Psoas muscle (tissue), 8 donors: ENCODE results near the gene ILF3. TPM values are rescaled to one million over a fixed set of nuclear protein-coding genes. Genes with fewer than 3 reads are reported as not detected.
A peak's percentile ranks its signal among the peaks of the same experiment; 100 is the strongest.
"Not testable (repeated sequence)": the region's sequence is repeated elsewhere in the genome, so short reads cannot be mapped to it uniquely, and the experiment has no call there.

Source experiments
- ATAC-seq, 4 donors: fragments of 200-7000 bp; cut with Tn5 transposase; one replicate each; pipeline ENCODE4 v1.9.1; 2020; ENCODE audit warnings: moderate library complexity in 3 of 4, mild to moderate bottlenecking in 2 of 4
- DNase-seq, 2 donors: peaks; one replicate each; pipeline ENCODE4 v3.0.0-alpha.2; 2020
- H3K27ac ChIP-seq: fragments of 200-600 bp; one replicate; pipeline ENCODE4 v1.8.0; 2022
- H3K27me3 ChIP-seq, 3 donors: fragments of 200-600 bp in 1 of 3; one replicate each; pipeline versions ENCODE4 v1.6.1 to v1.8.0; 2013 to 2022; ENCODE audit warnings: low read length in 2 of 3, mild to moderate bottlenecking in 2 of 3, moderate library complexity in 1 of 3; ENCODE audit not compliant: insufficient read depth in 3 of 3
- H3K36me3 ChIP-seq, 2 donors: fragments of 200-600 bp in 1 of 2; one replicate each; pipeline versions ENCODE4 v1.6.1 to v1.8.0; 2013 to 2022; ENCODE audit warnings: low read depth in 1 of 2, mild to moderate bottlenecking in 1 of 2, moderate library complexity in 1 of 2; ENCODE audit not compliant: insufficient read depth in 1 of 2
- H3K4me1 ChIP-seq: fragments of 200-600 bp; one replicate; pipeline ENCODE4 v1.8.0; 2022
- H3K4me3 ChIP-seq: fragments of 200-600 bp; one replicate; pipeline ENCODE4 v1.8.0; 2022; ENCODE audit warnings: mild to moderate bottlenecking
- H3K9me3 ChIP-seq: fragments of 200-600 bp; one replicate; pipeline ENCODE4 v1.8.0; 2022
- WGBS, 3 donors: extraction: QIAGEN DNeasy Blood & Tissue Kit; methylation state at CpG; one replicate each; pipeline versions ENCODE4 v1.1.6 to v1.1.7; 2013; 5-methylcytosine and 5-hydroxymethylcytosine counted together
- intact Hi-C, 2 donors: fragments of 100-400 bp; cut with DNase I; formaldehyde crosslinking; loops; one replicate each; pipeline versions ENCODE4 v1.11.0 to v1.14.2; 2022
- polyA plus RNA-seq, 3 donors: library from polyadenylated mRNA; stranded (reverse); fragments of 200-250 nt; gene quantifications; one replicate each; pipeline ENCODE4 v1.2.3, GENCODE V29; 2013
- total RNA-seq, 4 donors: library from RNA; stranded (reverse); fragmentation: NEBNext Ultra II Directional in 2 of 4; extraction: Animal tissue kit (Norgen Biotek cat#: 25700) in 2 of 4; gene quantifications; one replicate each; pipeline versions ENCODE4 v1.2.1 to v1.2.4, GENCODE V29; 2021 to 2023
- TF ChIP-seq, protein P1 (sequence below): fragments of 200-600 bp; IDR thresholded peaks from one replicate; pipeline ENCODE4 v1.8.0; 2022; ENCODE audit warnings: antibody characterized with exemption
- donor health status: healthy with polysubstance abuse.
- donor health status: DM: no; HTN: no; CAD: no; lungs with moderate emphysema.
- donor health status: Bipolar disorder and iron deficiency.
- donor health status: healthy.
- donor health status: DM: yes; HTN: yes; CAD: no.
- donor health status: DM: no; HTN: no; CAD: no.
- donor health status: DM: no; HTN: no; CAD: no.
- donor health status: DM: yes; HTN: yes; CAD: no.

ILF3 gene
- total and polyA plus RNA-seq, 7 donors: 70.6 to 189 (median 148) TPM

- H3K27ac ChIP-seq: no peak overlapping the region
- no peaks in the 10 kb centered on the region for H3K9me3 ChIP-seq
- ATAC-seq (no peak), DNase-seq (no peak)
- no peak overlapping the region for H3K4me3 ChIP-seq
- peaks cover 0 to 25% of the 10 kb centered on the region in 2 donors for H3K36me3 ChIP-seq
- H3K4me1 ChIP-seq: peaks cover 46% of the 10 kb centered on the region
- TF ChIP-seq, protein P1, sequence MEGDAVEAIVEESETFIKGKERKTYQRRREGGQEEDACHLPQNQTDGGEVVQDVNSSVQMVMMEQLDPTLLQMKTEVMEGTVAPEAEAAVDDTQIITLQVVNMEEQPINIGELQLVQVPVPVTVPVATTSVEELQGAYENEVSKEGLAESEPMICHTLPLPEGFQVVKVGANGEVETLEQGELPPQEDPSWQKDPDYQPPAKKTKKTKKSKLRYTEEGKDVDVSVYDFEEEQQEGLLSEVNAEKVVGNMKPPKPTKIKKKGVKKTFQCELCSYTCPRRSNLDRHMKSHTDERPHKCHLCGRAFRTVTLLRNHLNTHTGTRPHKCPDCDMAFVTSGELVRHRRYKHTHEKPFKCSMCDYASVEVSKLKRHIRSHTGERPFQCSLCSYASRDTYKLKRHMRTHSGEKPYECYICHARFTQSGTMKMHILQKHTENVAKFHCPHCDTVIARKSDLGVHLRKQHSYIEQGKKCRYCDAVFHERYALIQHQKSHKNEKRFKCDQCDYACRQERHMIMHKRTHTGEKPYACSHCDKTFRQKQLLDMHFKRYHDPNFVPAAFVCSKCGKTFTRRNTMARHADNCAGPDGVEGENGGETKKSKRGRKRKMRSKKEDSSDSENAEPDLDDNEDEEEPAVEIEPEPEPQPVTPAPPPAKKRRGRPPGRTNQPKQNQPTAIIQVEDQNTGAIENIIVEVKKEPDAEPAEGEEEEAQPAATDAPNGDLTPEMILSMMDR: no peak
- intact Hi-C loops: no loop called here
- 77 to 83% (median 80%) methylated on average over 6 of the region's 6 CpGs for WGBS, 3 donors
- no peaks in the 10 kb centered on the region for H3K27me3 ChIP-seq
Measured at GRCh38 chr19:10667867-10668266, 13.7 kb downstream of the ILF3 start.

DNA sequence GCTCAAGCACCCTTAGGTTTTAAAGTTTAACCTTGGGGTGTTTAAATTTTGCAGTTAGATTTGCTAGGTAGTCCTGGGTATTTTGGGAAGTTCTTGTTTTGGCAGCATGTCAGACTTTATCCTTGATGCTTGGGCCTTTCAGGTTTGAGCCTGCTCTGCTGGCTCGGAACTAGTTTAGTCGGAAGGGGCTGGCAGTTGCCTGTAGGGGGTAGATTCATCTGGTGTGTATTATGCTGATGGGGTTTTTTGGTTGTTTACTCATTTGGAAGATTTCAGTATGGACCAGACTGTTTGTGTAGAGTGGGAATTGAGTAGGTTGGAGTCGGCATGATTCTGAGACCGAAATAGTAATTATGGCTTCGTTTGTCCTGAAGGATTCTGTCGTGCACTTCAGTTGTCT, 15.1 kb downstream of the ILF3 start:
- H3K4me1 ChIP-seq: peaks cover 48% of the 10 kb centered on the region

GRCh38 chr19:10670182-10670581, 16.0 kb downstream of the ILF3 start:
- H3K4me3 ChIP-seq: no peak overlapping the region
- TF ChIP-seq, protein P1: no peak
- H3K36me3 ChIP-seq: peaks cover 0 to 44% of the 10 kb centered on the region in 2 donors
- H3K9me3 ChIP-seq: no peaks in the 10 kb centered on the region
- H3K27me3 ChIP-seq: no peaks in the 10 kb centered on the region
- ATAC-seq (peak; percentile 55 to 67 (median 60)), DNase-seq (no peak)
- H3K27ac ChIP-seq: peak overlapping the region; percentile 13
- WGBS, 3 donors: 39 to 74% (median 50%) methylated on average over 1 of the region's 1 CpG
- intact Hi-C loops: no loop called here
- H3K4me1 ChIP-seq: peaks cover 45% of the 10 kb centered on the region

More for the DNA sequence above, 15.1 kb downstream of the ILF3 start:
- intact Hi-C loops: no loop called here
- Histone ChIP-seq H3K27me3 (no peaks in the 10 kb centered on the region), H3K9me3 (no peaks in the 10 kb centered on the region), H3K27ac (no peak overlapping the region), H3K36me3 (peaks cover 0 to 37% of the 10 kb centered on the region in 2 donors), H3K4me3 (no peak overlapping the region)
- no peak for ATAC-seq
- TF ChIP-seq, protein P1: no peak
- no peak for DNase-seq
- WGBS, 3 donors: 61 to 80% (median 80%) methylated on average over 6 of the region's 6 CpGs

DNA sequence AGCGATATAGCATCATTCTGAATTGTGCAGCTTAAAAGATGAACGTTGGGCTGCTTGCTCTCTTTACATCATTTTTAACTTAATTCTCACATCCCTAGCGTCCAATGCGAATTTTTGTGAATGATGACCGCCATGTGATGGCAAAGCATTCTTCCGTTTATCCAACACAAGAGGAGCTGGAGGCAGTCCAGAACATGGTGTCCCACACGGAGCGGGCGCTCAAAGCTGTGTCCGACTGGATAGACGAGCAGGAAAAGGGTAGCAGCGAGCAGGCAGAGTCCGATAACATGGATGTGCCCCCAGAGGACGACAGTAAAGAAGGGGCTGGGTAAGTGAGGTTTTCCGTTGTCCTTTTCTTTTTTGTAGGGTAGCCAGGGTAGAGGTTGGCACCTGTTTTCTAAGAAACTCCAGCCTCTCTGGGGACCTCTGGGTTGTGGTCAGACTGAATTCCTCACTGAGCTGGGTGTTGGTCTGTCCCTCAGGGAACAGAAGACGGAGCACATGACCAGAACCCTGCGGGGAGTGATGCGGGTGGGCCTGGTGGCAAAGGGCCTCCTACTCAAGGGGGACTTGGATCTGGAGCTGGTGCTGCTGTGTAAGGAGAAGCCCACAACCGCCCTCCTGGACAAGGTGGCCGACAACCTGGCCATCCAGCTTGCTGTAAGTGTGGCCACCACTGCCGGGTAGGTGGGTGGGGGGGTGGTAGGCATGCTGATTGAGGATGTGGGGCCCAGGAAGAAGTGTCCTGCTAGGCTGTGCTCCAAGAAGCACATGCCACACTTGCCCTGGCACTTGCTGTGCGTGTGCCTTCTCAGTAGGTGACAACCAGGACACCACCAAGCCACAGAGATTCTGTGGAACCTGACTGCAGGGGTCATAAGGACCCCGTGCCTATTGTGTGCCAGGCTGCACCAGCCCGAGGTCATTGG, 17.0 kb downstream of the ILF3 start:
- ATAC-seq (peak in 1 of 4 donors; percentile 21), DNase-seq (no peak)
- Histone ChIP-seq H3K27ac (peak overlapping the region; percentile 36), H3K4me3 (no peak overlapping the region), H3K4me1 (peaks cover 43% of the 10 kb centered on the region), H3K36me3 (peaks cover 0 to 52% of the 10 kb centered on the region in 2 donors), H3K27me3 (no peaks in the 10 kb centered on the region), H3K9me3 (no peaks in the 10 kb centered on the region)
- intact Hi-C loops: no loop called here
- TF ChIP-seq, protein P1: no peak
- WGBS, 3 donors: 63 to 78% (median 66%) methylated on average over 24 of the region's 24 CpGs

DNA sequence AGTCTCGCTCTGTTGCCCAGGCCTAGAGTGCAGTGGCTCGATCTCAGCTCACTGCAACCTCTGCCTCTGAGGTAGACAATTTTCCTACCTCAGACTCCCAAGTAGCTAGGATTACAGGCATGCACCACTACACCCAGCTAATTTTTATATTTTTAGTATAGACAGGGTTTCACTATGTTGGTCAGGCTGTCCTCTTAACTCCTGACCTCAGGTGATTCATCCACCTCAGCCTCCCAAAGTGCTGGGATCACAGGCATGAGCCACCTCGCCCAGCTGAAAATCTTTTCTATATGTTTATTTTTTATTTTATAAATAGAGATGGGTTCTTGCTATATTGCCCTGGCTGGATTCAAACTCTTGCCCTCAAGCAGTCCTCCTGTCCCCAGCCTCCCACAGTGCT, 17.8 kb downstream of the ILF3 start:
- H3K27me3 ChIP-seq, DNase-seq, H3K9me3 ChIP-seq, H3K4me3 ChIP-seq, intact Hi-C loops: not testable (repeated sequence)
- peak in 3 of 4 donors; percentile 26 to 50 (median 42) for ATAC-seq
- H3K36me3 ChIP-seq: peaks cover 0 to 58% of the 10 kb centered on the region in 2 donors
- peak overlapping the region; percentile 36 for H3K27ac ChIP-seq
- peaks cover 40% of the 10 kb centered on the region for H3K4me1 ChIP-seq
- WGBS, 3 donors: 82 to 96% (median 82%) methylated on average over 3 of the region's 3 CpGs

GRCh38 chr19:10675214-10675613, 21.1 kb downstream of the ILF3 start:
- ATAC-seq, DNase-seq, intact Hi-C loops, H3K4me3 ChIP-seq, H3K27me3 ChIP-seq, H3K9me3 ChIP-seq, H3K27ac ChIP-seq: not testable (repeated sequence)
- H3K4me1 ChIP-seq: peaks cover 28% of the 10 kb centered on the region
- peaks cover 0 to 91% of the 10 kb centered on the region in 2 donors for H3K36me3 ChIP-seq
- WGBS, 3 donors: 71 to 89% (median 74%) methylated on average over 8 of the region's 8 CpGs
